Activated CD4-positive, CD25-positive, alpha-beta regulatory T cell treated with anti-CD3 and anti-CD28 coated beads, Interleukin-2, amount 50 U/mL, for 16 hours (primary cell): ENCODE data around the gene RASAL3.

Experiments used
- DNase-seq: peaks from one replicate; pipeline ENCODE4 v3.0.0-alpha.2; 2020; ENCODE audit warnings: low read depth, low spot score

The RASAL3 gene

GRCh38 chr19:15449620-15450527, 14.5 kb downstream of the RASAL3 start, which contains the start of gene WIZ:
Gene WIZ (minus strand): TSS chr19:15449956. CDS start chr19:15448307, 1,649 bp downstream.
- peak; percentile 67 for DNase-seq

DNA sequence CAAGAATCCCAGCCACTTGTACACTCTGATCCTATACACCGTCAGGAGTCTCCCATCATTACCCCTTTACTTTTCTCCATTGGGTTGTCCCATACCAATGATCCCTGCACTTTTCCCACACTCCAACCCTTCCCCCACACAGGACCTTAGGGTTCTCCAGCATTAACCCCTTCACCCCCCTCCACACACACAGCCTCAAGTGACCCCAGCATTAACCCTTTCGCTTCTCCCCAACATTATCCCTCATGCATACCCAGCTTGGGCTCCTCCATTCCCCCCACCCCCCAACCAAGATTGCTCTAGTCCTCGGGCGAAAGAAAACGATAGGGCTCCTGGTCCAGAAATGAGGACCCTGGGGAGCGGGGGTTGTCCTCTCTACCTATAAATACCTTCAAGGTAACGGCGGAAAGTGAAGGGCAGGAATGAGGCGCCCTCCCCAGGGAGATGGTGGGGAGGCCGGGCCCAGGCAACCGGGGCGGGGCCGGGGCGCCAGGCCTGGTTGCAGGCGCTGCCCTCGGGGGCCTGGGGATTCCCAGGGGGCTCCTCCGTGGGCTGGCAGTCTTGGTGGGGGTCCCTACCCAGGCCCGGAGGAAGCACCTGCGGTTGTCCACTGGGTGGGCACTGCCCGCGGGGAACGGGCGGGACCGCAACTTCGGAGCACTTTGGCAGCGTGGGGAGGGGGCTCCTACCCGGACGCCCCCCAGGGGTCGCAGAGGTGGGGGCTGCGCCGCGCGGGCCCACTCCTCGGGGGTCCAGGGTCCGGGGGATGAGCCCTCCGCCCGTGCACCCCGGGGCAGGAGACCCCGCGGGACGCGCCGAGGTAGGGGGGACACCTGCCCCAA, 15.3 kb downstream of the RASAL3 start:
- no peak for DNase-seq

DNA sequence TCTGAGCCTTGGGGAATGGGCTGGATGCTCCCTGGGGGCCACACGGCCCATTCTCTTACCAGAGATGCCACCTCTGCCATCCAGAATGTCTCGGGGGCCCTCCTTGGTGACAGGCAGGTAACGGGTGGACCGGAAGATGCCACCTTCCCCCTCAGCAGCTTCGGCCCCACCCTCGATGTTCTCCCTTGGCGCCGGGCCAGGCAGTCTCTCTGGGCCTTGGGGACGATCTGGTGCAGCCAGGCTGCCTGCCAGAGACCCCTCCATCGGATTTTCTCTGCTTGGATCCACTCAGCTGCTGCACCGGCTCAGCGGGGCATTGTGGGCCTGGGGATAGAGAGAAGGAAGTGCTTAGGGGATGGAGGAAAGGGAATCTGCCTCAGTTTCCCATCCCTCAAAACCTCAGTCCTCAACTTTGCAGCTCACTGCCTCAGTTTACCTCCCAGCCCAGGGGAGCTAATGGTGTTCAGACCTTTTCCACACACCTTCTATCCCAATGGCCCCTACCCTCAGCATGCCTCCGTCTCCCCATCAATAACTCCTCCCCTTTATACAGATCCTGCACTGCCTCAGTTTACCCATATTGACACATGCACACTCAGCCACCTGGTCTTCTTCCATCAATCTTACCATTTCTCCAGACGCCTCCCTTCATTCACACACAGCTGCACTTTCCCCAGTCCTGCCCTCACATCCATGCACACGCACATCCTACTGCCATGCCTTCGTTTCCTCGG, 16.1 kb downstream of the RASAL3 start:
- no peak for DNase-seq

- DNase-seq = no peak
Measured at GRCh38 chr19:15447057-15447456, 17.3 kb downstream of the RASAL3 start.

- no peak for DNase-seq
Measured at GRCh38 chr19:15445807-15446376, 18.5 kb downstream of the RASAL3 start.

- no peak for DNase-seq
Measured at GRCh38 chr19:15445227-15445605, 19.1 kb downstream of the RASAL3 start.

DNA sequence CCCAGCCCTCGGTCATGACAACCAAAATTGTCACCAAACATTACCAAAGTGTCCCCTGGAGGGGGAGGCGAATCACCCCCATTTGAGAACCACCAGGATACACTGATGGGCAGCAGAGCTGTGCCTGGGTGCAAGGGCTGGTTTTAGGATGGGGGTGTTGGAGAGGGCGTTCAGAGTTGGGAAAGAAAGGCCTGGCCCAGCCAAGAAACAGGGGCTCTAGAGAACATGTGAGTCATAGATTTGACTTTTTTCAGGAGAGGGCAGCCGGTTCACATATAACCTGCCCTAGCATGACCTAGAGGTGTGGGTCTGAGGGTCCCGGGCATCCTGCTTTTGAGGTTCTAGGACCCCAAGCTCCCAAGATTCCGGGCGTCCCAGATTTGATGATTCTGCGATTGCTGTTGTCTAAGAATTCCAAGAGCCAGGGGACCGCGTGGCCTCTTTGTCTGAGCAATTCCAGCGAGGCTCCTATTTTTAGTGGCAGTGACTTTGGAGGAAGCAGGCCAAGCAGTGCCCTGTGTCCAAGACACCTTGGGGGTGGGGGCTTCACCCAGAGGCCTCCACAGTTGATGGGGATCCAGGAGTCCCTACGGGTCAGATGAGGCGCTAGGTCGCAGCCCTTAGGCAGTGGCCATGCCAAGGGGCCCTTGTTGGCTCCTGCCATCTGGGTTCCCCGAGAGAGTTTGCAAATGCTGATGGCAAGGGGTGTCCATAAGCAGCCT, 19.7 kb downstream of the RASAL3 start:
- no peak for DNase-seq

DNA sequence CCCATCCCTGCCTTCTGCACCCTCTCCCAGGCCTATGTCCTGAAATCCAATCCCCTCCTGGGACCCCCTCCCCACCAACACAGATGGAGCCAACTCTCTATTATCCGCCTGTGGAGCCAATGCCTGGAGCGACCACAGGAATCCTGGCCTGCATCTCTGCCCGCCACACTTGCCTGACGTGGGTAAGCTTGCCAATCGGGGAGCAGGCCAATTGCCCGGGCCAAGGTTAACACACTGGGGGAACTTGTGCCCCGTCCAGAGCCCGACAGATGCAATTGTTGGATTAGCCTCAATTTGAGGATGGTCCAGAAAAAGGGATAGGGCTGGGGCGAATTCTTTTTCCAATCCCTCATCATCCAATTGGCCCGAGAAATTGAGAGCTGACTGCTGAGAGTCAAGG, 20.5 kb downstream of the RASAL3 start:
- DNase-seq = no peak

DNA sequence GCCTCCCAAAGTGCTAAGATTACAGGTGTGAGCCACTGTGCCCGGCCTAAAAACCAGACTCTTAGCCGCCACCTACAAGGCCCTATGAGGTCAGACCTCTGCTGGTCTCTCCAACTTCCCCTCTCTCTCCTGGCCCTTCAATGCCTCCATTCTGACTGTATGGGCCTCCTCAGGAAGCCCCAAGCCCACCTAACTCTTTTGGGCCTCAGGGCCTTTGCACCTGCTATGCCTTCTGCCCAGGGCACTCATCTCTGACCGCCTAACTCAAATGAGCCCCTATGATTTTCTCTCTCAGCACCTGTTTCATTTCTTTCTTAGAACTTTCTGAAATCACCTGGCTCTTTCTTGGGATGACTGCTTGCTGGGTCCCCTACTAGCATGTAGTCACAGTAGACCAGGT, 21.0 kb downstream of the RASAL3 start:
- no peak for DNase-seq

GRCh38 chr19:15442142-15442920, 22.0 kb downstream of the RASAL3 start:
- no peak for DNase-seq

DNA sequence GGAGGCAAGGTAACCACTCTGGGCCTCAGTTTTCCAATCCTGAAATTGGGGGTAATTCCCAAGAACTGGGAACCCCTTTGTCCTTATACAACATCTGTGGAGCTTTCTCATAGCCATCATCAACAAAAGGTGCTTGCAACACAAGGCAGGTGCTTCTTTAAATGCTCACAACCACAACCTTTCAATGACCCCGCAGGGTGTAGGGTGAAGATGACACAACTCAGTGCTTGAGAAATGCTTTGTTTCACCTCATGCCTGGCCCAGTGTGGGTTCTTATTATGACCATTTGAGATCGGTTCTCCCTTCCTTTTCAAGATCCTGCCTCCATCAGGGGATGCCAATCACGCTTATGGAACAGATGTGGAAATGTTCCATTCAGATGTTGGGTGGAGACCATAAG, 23.0 kb downstream of the RASAL3 start:
- DNase-seq = no peak

GRCh38 chr19:15439821-15440641, 24.3 kb downstream of the RASAL3 start:
- no peak for DNase-seq

DNA sequence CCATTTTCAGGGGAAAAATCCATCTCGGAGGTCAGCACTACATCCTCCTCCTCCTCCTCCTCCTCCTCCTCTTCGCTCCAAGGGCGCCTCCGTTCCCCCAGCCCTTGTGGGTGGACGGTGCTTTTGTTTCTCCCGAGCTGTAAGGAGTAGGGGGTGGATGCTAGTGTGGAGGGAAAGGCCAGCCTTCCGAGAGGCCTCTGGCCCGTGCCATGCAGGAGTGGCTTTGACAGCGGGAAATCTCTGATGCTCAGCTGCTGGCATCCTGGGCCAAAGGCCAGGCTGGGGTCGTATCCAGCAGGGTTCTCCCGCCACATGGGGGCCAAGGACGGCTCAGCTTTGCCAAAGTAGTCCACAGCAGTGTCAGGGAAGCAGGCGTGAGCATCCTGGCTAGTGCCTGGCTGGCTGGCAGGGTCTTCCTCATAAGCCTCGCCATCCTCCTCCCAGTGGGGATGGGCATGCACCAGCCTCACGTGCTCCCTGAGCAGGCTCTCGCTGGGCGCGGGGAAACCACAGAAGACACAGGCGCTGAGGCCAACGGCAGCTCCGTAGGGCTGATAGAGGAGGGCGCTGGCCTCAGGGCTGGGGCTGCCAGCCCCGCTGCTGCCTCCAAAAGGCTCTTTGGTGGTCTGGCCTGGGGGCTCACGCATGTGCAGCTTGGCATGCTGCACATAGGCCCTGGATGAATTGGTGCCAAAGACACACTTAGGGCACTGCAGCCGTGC, 25.1 kb downstream of the RASAL3 start:
- no peak for DNase-seq

GRCh38 chr19:15438577-15438976, 25.8 kb downstream of the RASAL3 start:
- DNase-seq = no peak

- DNase-seq = no peak
Measured at GRCh38 chr19:15438124-15438496, 26.2 kb downstream of the RASAL3 start.

- no peak for DNase-seq
Measured at GRCh38 chr19:15437355-15438123, 26.8 kb downstream of the RASAL3 start.

DNA sequence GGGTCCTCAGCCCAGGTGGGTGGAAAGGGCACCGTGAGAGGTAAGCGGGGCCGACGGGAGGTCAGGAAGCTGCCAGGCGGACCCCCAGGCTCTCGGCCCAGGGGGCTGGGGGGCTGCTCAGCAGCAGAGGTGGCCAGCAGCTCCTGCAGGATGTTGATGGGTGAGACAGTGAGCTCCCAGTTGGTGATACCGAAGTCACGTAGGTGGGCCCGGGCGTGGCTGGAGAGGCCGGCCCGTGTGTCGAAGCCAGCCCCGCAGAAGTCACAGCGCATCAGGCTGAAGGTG, 27.6 kb downstream of the RASAL3 start:
- no peak for DNase-seq
